Cerebellar cortex (tissue), 1 donor: ENCODE measurements around the gene SMDT1.
A peak's percentile ranks its signal among the peaks of the same experiment; 100 is the strongest.
"Not testable (repeated sequence)": the region's sequence is repeated elsewhere in the genome, so short reads cannot be mapped to it uniquely, and the experiment has no call there.

Source experiments
- DNase-seq: peaks from one replicate; pipeline ENCODE4 v3.0.0-alpha.2; 2015; ENCODE audit warnings: low spot score

The SMDT1 gene

GRCh38 chr22:42070517-42071422 is 8.7 kb upstream of the SMDT1 start, which contains the start of gene NAGA:
TSS of gene NAGA (minus strand) at chr22:42070812. CDS start at chr22:42070297, 515 bp downstream.
- DNase-seq = peak; percentile 99

- DNase-seq = not testable (repeated sequence)
Measured at GRCh38 chr22:42071508-42071907, 8.0 kb upstream of the SMDT1 start.

GRCh38 chr22:42072606-42073330 is 6.7 kb upstream of the SMDT1 start:
- DNase-seq = peak; percentile 40

GRCh38 chr22:42073621-42074041 is 5.9 kb upstream of the SMDT1 start:
- DNase-seq = no peak

- no peak for DNase-seq
Measured at GRCh38 chr22:42074132-42074811, 5.2 kb upstream of the SMDT1 start, which contains the start of gene PHETA2. TSS of gene PHETA2 (plus strand) at chr22:42074248. CDS start at chr22:42077294, 3,046 bp downstream.

GRCh38 chr22:42074846-42075676 is 4.4 kb upstream of the SMDT1 start:
- DNase-seq = no peak

GRCh38 chr22:42076764-42077485 is 2.6 kb upstream of the SMDT1 start:
- DNase-seq = no peak

GRCh38 chr22:42077486-42078125 is 1.9 kb upstream of the SMDT1 start:
- DNase-seq = peak; percentile 42

- DNase-seq = peak; percentile 42
Measured at GRCh38 chr22:42078469-42079318, 806 bp upstream of the SMDT1 start.

GRCh38 chr22:42080287-42080686 is 787 bp downstream of the SMDT1 start:
- DNase-seq = peak; percentile 69

GRCh38 chr22:42083119-42083518 is 3.6 kb downstream of the SMDT1 start:
- no peak for DNase-seq

GRCh38 chr22:42084874-42085273 is 5.4 kb downstream of the SMDT1 start:
- DNase-seq = no peak

GRCh38 chr22:42086051-42086450 is 6.6 kb downstream of the SMDT1 start:
- peak; percentile 24 for DNase-seq

- peak; percentile 99 for DNase-seq
Measured at GRCh38 chr22:42090596-42091454, 11.3 kb downstream of the SMDT1 start, which contains the start of gene NDUFA6. TSS of gene NDUFA6 (minus strand) at chr22:42090772. CDS start at chr22:42090744, 28 bp downstream.

- no peak for DNase-seq
Measured at GRCh38 chr22:42091455-42091782, 11.9 kb downstream of the SMDT1 start.

GRCh38 chr22:42101199-42101598 is 21.7 kb downstream of the SMDT1 start:
- DNase-seq = no peak

GRCh38 chr22:42104332-42104860 is 24.9 kb downstream of the SMDT1 start:
- not testable (repeated sequence) for DNase-seq

GRCh38 chr22:42108848-42109247 is 29.3 kb downstream of the SMDT1 start:
- DNase-seq = no peak
